NCI-H748 treated with DMSO at 0.1 percent for 48 hours (cell line): ENCODE measurements around the gene PLA2G4A.
"Not testable (repeated sequence)": the region's sequence is repeated elsewhere in the genome, so short reads cannot be mapped to it uniquely, and the experiment has no call there.

Experiments used
- DNase-seq: peaks from one replicate; lab custom pipeline; 2025; lab: John Stamatoyannopoulos, UW

PLA2G4A gene

DNA sequence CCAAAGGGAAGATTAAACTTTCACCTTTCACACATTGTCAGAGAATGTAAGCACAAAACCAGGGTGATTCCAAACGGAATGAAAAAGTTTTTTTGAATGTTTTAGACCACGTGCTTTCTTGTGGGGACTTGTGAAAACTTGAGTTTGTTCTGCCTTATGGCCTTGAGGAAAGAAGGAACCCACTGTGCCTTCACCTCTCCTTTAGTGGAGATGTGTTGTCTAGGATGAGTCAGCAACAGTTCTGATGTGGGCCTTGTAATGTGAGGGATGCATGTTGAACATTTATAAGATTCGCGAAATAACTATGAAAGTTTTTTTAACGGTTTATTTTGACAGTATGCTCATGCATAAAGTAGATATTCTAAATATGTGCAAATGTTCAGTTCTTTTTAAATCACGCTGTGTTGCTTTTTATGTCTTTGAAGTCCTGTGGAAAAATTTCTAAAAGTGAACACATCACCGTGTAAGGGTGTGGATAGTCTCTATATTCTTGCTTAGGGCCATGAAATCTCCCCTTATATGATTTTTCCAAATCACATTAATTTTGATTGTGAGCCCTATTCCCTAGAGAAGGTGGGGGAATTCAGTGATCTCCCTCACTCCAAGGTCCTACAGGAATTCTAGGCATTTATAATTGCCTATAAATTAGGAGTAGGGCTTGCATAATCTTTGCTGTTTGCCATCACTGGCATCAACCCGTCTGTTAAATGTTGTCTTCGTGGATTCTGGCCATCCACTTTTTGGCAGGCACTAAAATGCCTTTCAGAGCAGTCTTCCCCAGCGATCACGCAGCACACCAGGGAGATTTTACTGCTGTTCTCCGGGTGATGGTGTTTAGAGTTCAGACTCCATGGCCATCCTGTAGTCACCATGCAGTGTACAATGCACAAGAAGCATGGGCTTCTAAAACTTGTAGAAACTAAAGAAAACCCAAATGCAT, 47.4 kb downstream of the PLA2G4A start:
- no peak for DNase-seq

DNA sequence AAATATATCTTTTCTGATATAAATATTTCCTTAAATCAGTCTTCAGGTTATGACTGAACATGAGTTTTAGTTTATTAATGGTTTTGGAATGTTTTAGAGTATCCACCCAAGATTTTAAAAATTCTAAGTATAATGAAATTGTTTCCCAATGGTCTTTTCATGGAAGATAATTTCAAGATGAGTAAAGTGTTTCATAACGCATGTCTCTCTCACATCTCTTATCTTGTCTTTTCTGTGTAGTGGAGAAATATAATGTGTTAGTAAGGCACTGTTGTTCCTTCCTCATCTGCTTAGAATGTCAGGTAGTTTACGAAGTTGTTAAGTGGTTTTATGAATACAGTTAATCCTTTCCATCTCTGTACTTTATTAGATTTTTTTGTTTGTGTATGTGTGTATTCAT, 49.6 kb downstream of the PLA2G4A start:
- DNase-seq, result no peak

DNA sequence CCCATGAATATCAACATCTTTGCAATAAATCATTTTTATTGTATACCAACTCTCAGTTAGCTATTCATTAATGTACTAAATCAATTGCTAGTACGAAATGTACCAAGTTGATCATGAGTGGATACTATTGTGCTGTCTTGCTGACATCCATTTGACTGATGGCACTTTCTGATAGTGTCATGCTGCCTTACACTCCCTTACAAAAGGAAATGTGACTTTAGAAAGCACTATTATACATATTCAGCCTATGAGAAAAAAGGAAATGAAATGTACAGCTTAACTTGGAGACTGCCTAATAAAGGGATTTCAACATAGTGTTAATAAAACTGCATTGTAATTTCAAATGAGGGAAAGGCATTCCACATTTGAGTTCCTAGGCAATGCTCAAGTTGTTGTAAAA, 52.2 kb downstream of the PLA2G4A start:
- DNase-seq, result no peak

DNA sequence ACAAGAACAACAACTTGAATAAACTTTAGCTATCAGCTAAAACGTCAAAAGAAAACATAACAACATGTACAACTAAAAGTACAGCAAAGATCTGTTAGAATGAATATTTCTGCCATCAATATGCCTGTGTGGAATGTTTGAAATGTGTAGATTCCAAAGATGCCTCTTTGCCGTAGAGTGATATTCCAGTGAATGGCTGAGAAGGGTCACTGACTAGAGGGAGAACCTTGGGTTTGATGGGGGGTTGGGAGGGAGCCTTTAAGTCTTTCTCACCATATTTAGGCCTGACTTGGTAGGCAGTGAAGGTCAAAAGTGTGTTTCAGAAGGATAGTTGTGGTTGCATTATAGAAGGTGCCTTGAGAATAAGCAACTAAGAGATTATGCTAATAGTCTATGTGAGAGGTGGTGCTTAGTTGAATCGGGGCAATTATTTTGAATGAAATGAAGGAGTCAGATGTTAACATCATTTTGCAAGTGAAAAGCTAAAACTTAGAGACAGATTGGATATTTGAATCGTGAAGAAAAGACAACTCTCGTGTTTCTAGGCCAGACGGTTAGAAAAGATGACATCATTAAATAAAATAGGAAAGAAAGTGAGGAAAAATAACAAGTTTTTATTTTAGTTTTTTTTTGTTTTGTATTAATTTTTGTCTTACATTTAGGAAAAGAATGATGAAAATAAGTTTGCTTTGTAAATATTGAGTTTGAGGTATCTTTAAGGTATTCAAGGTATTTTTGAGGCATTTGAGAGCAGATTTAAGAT, 53.8 kb downstream of the PLA2G4A start:
- DNase-seq, result no peak

DNA sequence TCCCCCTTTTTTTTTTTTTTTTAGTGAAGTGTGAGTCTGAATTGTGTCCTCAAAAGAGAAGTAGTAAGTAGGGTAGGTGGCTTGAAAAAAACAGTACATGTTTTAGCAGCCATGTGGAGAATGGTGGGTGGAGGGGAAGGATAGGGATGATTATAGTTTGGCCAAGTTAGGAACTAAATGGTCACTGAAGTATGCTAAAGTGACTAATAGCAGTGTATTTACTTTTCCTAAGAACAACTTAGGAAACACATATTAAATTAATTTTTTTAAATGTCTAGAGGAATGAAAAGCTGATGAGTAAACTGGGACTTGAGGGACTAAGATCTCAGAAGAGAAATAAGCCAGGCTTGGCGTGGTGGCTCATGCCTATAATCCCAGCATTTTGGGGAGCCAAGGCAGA, 55.5 kb downstream of the PLA2G4A start:
- DNase-seq, result no peak

DNA sequence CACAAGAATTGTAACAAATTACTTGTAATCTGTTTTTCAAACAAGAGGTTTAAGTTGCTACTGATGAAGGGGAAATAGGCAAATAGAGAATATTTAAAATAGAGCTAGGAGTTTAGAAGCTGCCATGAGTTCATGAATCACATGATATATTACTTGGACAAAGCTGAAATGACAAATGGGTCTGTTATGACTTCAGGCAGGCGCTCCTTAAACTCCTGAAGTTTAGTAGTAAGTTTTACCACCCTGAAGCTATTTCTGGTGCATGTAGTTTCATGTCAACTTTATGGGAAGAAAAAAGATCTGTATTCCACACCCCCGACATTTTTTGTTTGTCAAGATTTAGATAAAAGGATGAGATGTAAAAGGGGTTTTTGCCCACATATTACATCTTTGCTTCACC, 58.5 kb downstream of the PLA2G4A start:
- no peak for DNase-seq

DNA sequence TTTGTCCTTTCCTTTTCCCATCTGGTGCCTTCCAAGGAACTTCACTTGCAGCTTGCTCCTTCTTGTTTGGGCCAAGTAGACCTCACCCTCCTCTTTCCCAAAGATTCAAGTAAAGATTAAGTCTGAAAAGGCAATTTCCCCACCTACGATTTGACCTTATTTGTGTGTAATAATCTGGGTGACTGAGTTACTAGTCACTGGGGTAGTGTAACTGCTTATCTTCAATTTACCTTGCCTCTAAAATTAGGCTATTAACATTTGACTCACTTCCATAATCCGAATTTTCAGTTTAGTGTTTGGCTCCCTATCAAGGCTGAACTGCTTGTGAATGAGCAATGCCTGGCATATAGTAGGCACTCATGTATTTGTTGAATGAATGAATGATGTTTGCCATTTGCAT, 59.6 kb downstream of the PLA2G4A start:
- DNase-seq, result no peak

DNA sequence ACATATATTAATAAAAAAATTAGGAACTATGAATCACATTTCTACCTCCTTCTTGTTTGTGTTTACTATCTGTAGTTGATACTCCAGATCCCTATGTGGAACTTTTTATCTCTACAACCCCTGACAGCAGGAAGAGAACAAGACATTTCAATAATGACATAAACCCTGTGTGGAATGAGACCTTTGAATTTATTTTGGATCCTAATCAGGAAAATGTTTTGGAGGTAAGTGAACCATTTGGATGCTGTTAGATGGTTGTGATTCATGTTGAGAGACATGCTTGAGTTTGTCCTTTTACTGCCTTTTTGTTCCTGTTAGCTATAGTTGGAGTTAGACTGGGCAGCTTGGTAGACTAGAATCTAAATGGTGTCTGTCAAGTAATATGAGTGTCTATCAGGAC, 64.2 kb downstream of the PLA2G4A start:
- DNase-seq, result no peak

DNA sequence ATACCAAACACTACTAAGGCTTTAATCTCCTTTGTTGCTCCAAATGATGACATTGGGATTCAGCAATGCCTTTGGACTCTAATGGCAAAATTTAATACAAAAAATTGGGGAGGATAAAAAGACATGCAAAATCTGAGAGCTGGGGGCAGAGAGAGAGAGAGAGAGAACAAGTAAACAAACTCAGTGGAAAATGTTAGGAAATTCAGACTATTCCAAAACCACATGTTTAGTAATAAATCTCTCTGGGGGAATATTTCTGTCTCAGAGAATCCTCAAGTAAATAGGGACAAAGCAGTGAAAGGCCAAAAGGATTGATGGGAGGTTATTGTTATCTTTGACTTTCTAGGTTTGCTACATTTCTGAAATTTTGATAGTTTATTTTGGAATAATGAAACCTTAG, 65.7 kb downstream of the PLA2G4A start:
- DNase-seq, result no peak

DNA sequence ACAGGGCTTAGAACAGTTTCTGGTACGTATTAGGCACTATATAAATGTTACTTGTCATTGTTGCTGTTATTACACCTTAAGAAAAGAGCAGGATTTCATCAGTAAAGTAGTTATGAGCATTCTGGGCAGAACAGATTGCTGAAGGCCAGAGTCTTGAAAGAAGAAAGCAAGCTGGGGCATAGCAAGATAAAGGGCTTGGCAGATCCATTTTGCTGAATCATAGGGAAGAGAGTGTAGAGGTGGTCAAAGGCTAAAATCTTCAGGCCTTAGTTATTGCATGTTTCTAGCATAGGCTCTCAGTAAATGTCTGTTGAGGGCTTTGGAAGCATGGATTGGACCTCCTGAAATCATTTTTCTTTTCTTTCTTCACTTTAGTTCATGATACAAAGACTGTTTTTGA, 67.5 kb downstream of the PLA2G4A start:
- no peak for DNase-seq

DNA sequence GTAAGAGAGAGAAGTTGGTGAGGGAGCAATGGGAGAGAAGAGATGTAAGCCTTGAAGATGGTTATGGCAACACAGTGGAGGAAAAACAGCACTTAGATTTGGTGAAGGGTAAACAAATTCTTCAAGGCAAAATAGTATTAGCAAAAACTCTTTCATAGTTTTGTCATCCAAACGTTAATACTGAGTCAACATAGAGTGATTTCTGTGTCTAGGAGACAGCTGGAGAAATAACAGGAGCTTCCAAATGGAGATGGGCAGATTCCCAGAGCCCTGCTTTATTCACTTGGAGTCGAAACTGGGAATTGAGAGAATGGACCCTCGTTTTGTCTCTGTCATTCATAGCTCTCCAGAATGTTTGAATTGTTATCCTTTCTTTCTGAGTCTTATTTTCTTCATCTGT, 68.3 kb downstream of the PLA2G4A start:
- DNase-seq, result no peak

DNA sequence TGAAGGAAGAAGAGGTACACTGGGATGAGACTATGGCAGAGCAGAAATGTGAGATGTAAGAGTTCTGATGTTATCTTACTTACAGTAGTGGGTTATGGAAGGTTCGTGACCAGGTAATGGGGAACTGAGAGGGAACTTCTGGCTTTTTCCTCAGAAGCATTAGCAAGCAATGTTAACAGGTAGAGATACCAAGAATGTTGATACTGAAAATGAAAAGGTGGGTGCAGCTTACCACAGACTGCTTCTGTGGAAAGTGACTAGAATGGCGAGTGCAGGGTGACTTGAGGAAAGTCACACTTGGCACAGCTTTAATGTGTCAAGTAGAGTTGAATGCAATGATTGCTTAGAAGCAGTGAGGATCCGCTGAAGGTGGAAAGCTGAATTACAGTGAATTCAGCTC, 70.8 kb downstream of the PLA2G4A start:
- DNase-seq, result no peak

DNA sequence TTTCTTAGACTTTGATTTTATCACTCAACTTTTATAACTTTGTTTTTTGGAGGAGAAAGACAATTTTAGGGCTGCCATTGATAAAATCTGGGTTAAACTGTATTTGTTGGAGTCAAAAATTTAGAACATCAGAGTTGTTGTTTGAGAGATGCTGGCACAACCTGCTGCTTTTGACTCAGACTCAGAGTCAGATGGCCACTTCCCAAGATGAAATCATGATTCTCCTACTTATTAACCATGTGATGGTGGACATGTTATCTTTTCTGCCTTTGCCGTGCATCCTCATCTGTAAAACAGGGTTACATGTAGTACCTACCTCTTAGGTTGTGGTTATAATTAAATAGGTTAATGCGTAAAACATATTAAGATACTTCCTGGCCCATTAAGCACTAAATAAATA, 71.2 kb downstream of the PLA2G4A start:
- DNase-seq, result no peak

DNA sequence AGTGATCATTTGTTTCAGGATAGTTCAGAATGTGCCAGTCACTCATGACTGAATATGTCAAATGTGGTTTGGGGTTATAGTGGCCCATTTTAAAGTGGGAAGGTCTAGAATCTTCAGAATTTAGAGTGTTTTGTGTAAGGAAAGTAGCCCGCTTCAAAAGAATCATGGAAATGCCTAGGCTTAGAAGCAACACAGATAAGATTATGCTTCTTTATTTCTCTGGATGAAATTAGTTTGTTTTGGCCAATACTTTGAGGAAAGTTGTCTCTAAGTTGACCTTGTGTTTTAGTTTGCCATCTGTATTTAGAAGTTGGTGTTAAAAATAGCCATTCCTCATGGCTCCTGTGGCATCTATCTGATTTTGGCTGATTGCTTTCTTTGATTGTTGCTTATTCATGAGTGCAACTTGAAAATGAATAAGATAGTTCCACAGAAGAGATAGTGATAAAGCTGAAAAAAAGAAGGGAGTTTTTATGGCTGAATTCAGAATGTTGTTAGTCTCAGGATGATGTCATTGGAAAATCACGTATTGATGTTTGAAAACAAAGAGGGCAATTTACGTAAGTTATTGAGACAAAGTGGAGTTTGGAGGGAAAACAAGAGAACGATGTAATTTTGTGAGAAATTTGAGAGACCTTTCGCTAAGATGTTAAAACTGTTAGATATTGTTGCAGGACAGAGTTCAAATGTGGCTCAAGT, 71.9 kb downstream of the PLA2G4A start:
- DNase-seq, result no peak

DNA sequence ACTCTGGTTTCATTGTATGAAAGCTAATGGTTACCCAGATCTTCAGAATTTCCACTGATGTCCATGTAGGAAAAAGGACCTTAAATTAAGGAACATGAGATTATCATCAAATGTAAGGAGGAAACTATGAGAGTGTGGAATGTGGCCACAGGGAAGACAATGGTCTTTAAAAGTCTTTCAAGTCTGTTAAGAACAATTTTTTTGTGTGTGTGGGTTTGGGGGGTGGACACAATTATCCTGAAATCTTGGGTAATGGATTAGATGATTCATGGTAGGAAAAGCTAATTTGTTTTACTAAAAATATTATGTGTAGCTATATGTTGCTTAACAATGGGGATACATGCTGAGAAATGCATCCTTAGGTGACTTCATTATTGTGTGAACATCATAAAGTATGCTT, 72.9 kb downstream of the PLA2G4A start:
- no peak for DNase-seq

DNA sequence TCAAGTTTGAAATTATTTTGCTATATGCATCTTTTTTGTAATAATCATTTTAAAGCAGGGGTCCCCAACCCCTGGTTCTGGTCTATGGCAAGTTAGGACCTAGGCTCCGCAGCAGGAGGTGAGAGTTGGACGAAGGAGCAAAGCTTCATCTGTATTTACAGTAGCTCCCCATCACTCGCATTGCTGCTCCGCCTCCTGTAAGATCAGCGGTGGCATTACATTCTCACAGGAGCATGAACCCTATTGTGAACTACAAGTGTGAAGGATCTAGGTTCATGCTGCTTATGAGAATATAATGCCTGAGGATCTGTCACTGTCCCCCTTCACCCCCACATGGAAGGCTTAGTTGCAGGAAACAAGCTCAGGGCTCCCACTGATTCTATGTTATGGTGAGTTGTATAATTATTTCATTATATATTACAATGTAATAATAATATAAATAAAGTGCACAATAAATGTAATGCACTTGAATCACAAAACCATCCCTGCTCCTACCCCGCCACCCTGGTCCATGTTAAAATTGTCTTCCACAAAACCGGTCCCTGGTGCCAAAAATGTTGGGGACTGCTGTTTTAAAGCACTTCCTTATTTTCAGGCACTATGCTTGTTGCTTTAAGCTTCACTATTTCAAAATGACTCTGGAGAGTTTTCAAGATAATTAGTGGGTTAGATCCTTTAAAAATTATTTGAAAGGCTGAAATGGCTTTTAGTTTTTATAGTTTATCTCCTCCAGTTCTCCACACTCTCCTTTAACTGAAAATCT, 74.8 kb downstream of the PLA2G4A start:
- DNase-seq, result no peak

DNA sequence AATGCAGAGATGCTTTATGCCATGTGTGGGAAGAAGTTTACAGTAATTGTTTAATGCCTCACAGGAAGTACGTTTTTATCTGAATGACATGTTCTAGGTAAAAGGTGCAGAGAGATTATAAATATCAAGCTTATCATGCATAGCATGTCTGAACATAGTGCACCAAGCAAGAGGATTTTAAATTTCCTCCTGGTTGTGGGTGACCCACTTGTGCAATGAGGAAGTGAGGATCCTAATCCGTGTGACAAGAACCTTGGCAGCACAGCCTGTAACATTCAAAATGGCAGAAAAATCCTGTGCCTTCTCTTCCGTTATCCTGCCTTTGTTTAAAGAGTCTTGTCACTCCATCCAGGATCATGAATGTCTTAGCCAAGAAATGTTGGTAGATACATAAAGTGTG, 75.6 kb downstream of the PLA2G4A start:
- DNase-seq, result no peak

DNA sequence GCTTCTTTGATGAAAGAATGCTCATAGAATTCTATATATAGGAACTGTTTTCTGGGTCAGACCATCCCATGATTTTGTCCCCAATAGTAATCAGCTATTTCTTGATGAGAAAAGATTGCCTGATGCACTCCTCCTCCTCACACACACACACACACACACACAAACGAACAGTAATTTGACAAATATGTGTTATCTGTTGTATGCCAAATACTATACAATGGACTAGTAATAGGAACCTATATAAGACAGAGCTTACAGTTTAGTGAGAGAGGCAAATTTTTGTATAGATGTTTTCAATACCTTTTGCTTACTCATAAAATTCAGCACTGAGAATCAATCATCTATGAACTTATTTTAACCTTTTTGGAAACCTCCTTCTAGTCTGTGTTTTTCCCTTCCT, 76.8 kb downstream of the PLA2G4A start:
- no peak for DNase-seq

DNA sequence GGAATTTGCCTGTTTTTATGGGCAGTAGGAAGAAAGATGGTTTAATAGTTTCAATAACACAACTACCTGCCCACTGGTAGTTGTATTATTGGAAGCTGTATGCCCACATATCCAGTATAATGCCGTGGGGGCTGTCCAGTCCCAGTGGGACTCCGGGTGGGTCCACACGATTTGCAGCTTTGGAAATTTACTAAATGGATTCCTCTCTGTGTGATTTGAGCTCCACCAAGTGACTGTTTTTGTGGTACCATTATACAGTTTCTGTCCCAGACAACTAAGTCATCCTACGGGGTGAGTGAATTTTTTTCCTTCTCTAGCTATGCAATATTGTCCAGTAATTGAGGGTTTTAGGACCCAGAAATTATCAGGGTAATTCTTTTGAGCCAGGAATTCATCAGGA, 86.8 kb downstream of the PLA2G4A start:
- no peak for DNase-seq

DNA sequence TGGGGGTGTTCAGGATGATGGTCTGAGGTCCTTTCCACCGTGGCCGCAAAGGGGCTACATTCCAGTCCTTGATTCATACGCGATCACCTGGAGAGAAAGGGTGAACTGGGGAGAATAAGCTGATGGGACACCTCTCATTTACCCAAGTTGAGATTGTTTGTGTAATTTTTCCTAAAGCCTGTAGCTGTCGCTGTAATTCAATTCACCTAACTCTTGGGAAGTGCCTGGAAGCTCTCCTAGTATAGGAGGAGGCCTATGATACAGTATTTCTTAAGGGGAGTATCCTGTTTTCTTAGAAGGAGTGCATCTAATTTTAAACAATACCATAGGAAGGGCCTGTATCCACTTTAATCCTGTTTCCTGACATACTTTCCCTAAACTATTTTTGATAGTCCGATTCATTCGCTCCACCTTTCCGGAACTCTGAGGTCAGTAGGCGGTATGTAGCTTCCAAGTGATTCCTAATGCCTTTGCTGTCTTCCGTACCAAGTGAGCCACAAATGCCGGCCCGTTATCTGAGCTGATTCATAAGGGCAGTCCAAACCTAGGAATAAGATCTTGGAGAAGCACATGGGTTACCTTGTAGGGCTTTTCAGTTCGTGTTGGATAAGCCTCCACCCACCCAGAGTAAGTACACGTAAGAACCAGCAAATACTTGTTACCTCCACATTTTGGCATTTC, 88.5 kb downstream of the PLA2G4A start:
- DNase-seq, result not testable (repeated sequence)

DNA sequence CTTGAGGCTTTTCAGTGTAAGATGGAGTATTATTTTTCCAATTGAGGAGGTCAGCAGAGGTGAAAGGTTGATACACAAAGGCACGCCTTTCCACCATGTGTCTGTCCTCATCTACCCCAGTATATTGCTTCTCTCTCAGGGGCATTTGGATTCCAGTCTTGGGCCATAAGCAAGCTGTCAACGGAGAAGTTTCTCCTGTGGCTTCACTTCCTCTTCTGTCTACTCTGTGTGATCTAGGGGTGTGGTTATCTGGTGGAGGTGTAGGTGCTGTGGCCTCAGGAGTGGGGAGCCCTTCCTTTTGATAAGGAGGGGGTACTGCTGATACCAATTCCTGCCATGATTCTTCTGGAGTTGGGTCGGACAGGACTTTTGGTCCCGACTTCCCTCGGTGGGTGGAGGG, 92.6 kb downstream of the PLA2G4A start:
- not testable (repeated sequence) for DNase-seq
